ENCODE data around the gene ADARB1. TPM values are rescaled to one million over a fixed set of nuclear protein-coding genes. Genes with fewer than 3 reads are reported as not detected.
A peak's percentile ranks its signal among the peaks of the same experiment; 100 is the strongest.
"Not testable (repeated sequence)": the region's sequence is repeated elsewhere in the genome, so short reads cannot be mapped to it uniquely, and the experiment has no call there.

Gene ADARB1
- total RNA-seq, 1 donor from 2014 or later = 25.9 TPM

GRCh38 chr21:45126204-45126626 lies 51.8 kb downstream of the ADARB1 start:
- intact Hi-C loops (cut with micrococcal nuclease) = no loop called here
- Mint-ChIP-seq H3K4me1 (ENCODE audit: low read depth) (peaks cover 10% of the 10 kb centered on the region), H3K27me3 (ENCODE audit: insufficient read depth) (no peaks in the 10 kb centered on the region), H3K9me3 (no peaks in the 10 kb centered on the region), H3K27ac (no peak overlapping the region), H3K36me3 (ENCODE audit: low read depth) (peaks cover 5% of the 10 kb centered on the region), H3K4me3 (no peak overlapping the region)
- DNase-seq (ENCODE audit: low spot score) = no peak

GRCh38 chr21:45126983-45127382 lies 52.6 kb downstream of the ADARB1 start:
- no peaks in the 10 kb centered on the region for H3K9me3 Mint-ChIP-seq
- intact Hi-C loops (cut with micrococcal nuclease) = no loop called here

GRCh38 chr21:45127937-45128336 lies 53.6 kb downstream of the ADARB1 start:
- H3K4me3 Mint-ChIP-seq = no peak overlapping the region
- no peaks in the 10 kb centered on the region for H3K9me3 Mint-ChIP-seq
- H3K4me1 Mint-ChIP-seq (ENCODE audit: low read depth) = peaks cover 10% of the 10 kb centered on the region
- no peak overlapping the region for H3K27ac Mint-ChIP-seq
- peaks cover 2% of the 10 kb centered on the region for H3K36me3 Mint-ChIP-seq (ENCODE audit: low read depth)
- H3K27me3 Mint-ChIP-seq (ENCODE audit: insufficient read depth) = no peaks in the 10 kb centered on the region
- intact Hi-C loops (cut with micrococcal nuclease) = loop anchor here (1.0 to 2.0 kb wide), 3 partner anchors 29 to 179 kb away; no protein-coding TSS in a partner anchor
- DNase-seq (ENCODE audit: low spot score) = no peak

More at GRCh38 chr21:45126983-45127382, 52.6 kb downstream of the ADARB1 start:
- H3K27me3 Mint-ChIP-seq (ENCODE audit: insufficient read depth) = no peaks in the 10 kb centered on the region
- peaks cover 2% of the 10 kb centered on the region for H3K36me3 Mint-ChIP-seq (ENCODE audit: low read depth)
- peaks cover 10% of the 10 kb centered on the region for H3K4me1 Mint-ChIP-seq (ENCODE audit: low read depth)
- H3K4me3 Mint-ChIP-seq = no peak overlapping the region
- no peak overlapping the region for H3K27ac Mint-ChIP-seq
- no peak for DNase-seq (ENCODE audit: low spot score)

GRCh38 chr21:45128613-45129188 lies 54.3 kb downstream of the ADARB1 start:
- Mint-ChIP-seq H3K27ac (no peak overlapping the region), H3K36me3 (ENCODE audit: low read depth) (peaks cover 2% of the 10 kb centered on the region), H3K4me3 (no peak overlapping the region), H3K4me1 (ENCODE audit: low read depth) (peaks cover 10% of the 10 kb centered on the region), H3K27me3 (ENCODE audit: insufficient read depth) (no peaks in the 10 kb centered on the region), H3K9me3 (no peaks in the 10 kb centered on the region)
- DNase-seq (ENCODE audit: low spot score) = peak; percentile 61
- intact Hi-C loops (cut with micrococcal nuclease) = loop anchor here (1.0 to 2.0 kb wide), 3 partner anchors 29 to 179 kb away; no protein-coding TSS in a partner anchor

GRCh38 chr21:45129189-45129923 lies 55.0 kb downstream of the ADARB1 start:
- no peak for DNase-seq (ENCODE audit: low spot score)
- H3K27me3 Mint-ChIP-seq (ENCODE audit: insufficient read depth) = no peaks in the 10 kb centered on the region
- H3K4me1 Mint-ChIP-seq (ENCODE audit: low read depth) = peaks cover 10% of the 10 kb centered on the region
- intact Hi-C loops (cut with micrococcal nuclease) = loop anchor here (2.0 kb wide), 1 partner anchor 51 kb away; no protein-coding TSS in a partner anchor
- no peak overlapping the region for H3K27ac Mint-ChIP-seq
- H3K4me3 Mint-ChIP-seq = no peak overlapping the region
- no peaks in the 10 kb centered on the region for H3K36me3 Mint-ChIP-seq (ENCODE audit: low read depth)
- no peaks in the 10 kb centered on the region for H3K9me3 Mint-ChIP-seq

- no peaks in the 10 kb centered on the region for H3K27me3 Mint-ChIP-seq (ENCODE audit: insufficient read depth)
- intact Hi-C loops (cut with micrococcal nuclease) = no loop called here
- no peak overlapping the region for H3K4me3 Mint-ChIP-seq
- no peak for DNase-seq (ENCODE audit: low spot score)
- no peaks in the 10 kb centered on the region for H3K9me3 Mint-ChIP-seq
- no peak overlapping the region for H3K27ac Mint-ChIP-seq
- H3K4me1 Mint-ChIP-seq (ENCODE audit: low read depth) = peaks cover 10% of the 10 kb centered on the region
- no peaks in the 10 kb centered on the region for H3K36me3 Mint-ChIP-seq (ENCODE audit: low read depth)
Measured at GRCh38 chr21:45130324-45130774, 56.0 kb downstream of the ADARB1 start.

GRCh38 chr21:45131537-45131999 lies 57.2 kb downstream of the ADARB1 start:
- Mint-ChIP-seq H3K4me1 (ENCODE audit: low read depth) (peaks cover 10% of the 10 kb centered on the region), H3K27ac (no peak overlapping the region), H3K36me3 (ENCODE audit: low read depth) (no peaks in the 10 kb centered on the region), H3K4me3 (no peak overlapping the region), H3K9me3 (no peaks in the 10 kb centered on the region), H3K27me3 (ENCODE audit: insufficient read depth) (no peaks in the 10 kb centered on the region)
- intact Hi-C loops (cut with micrococcal nuclease) = no loop called here
- DNase-seq (ENCODE audit: low spot score) = no peak

GRCh38 chr21:45132841-45133573 lies 58.6 kb downstream of the ADARB1 start:
- Mint-ChIP-seq H3K27me3 (ENCODE audit: insufficient read depth) (no peaks in the 10 kb centered on the region), H3K4me3 (no peak overlapping the region), H3K27ac (no peak overlapping the region), H3K9me3 (no peaks in the 10 kb centered on the region), H3K4me1 (ENCODE audit: low read depth) (peaks cover 7% of the 10 kb centered on the region), H3K36me3 (ENCODE audit: low read depth) (peaks cover 2% of the 10 kb centered on the region)
- intact Hi-C loops (cut with micrococcal nuclease) = no loop called here
- no peak for DNase-seq (ENCODE audit: low spot score)

- H3K9me3 Mint-ChIP-seq; intact Hi-C loops (cut with micrococcal nuclease); DNase-seq (ENCODE audit: low spot score); H3K4me3 Mint-ChIP-seq; H3K27me3 Mint-ChIP-seq (ENCODE audit: insufficient read depth); H3K4me1 Mint-ChIP-seq (ENCODE audit: low read depth); H3K27ac Mint-ChIP-seq; H3K36me3 Mint-ChIP-seq (ENCODE audit: low read depth): not testable (repeated sequence)
Measured at GRCh38 chr21:45133574-45134278, 59.3 kb downstream of the ADARB1 start.

- no peak for DNase-seq (ENCODE audit: low spot score)
- Mint-ChIP-seq H3K4me1 (ENCODE audit: low read depth) (no peaks in the 10 kb centered on the region), H3K36me3 (ENCODE audit: low read depth) (peaks cover 2% of the 10 kb centered on the region), H3K4me3 (no peak overlapping the region), H3K27me3 (ENCODE audit: insufficient read depth) (no peaks in the 10 kb centered on the region), H3K27ac (no peak overlapping the region), H3K9me3 (no peaks in the 10 kb centered on the region)
- intact Hi-C loops (cut with micrococcal nuclease) = no loop called here
Measured at GRCh38 chr21:45134279-45135076, 60.1 kb downstream of the ADARB1 start.

GRCh38 chr21:45135122-45135521 lies 60.7 kb downstream of the ADARB1 start:
- intact Hi-C loops (cut with micrococcal nuclease) = no loop called here
- DNase-seq (ENCODE audit: low spot score) = no peak
- Mint-ChIP-seq H3K27me3 (ENCODE audit: insufficient read depth) (no peaks in the 10 kb centered on the region), H3K27ac (no peak overlapping the region), H3K4me3 (no peak overlapping the region), H3K9me3 (no peaks in the 10 kb centered on the region), H3K36me3 (ENCODE audit: low read depth) (peaks cover 2% of the 10 kb centered on the region), H3K4me1 (ENCODE audit: low read depth) (peaks cover under 1% of the 10 kb centered on the region)

- H3K4me1 Mint-ChIP-seq (ENCODE audit: low read depth) = peaks cover 5% of the 10 kb centered on the region
- no peaks in the 10 kb centered on the region for H3K27me3 Mint-ChIP-seq (ENCODE audit: insufficient read depth)
- no peaks in the 10 kb centered on the region for H3K9me3 Mint-ChIP-seq
- no peak overlapping the region for H3K27ac Mint-ChIP-seq
- no peak for DNase-seq (ENCODE audit: low spot score)
- intact Hi-C loops (cut with micrococcal nuclease) = no loop called here
- peaks cover 2% of the 10 kb centered on the region for H3K36me3 Mint-ChIP-seq (ENCODE audit: low read depth)
- no peak overlapping the region for H3K4me3 Mint-ChIP-seq
Measured at GRCh38 chr21:45135868-45136267, 61.5 kb downstream of the ADARB1 start.

Data from activated T-helper 1 cell treated with anti-CD3 and anti-CD28 coated beads, Interleukin-12 subunit alpha, Interleukin-12 subunit beta, Interleukin-2, Interleukin-4 antibody, amounts not matched to agents 30 ng/mL and 10 ng/mL and 1 ng/mL, durations not matched to agents 14 hours and 24 hours and 36 hours (primary cell).